ENCODE data around the gene GRIK1.

The GRIK1 gene

DNA sequence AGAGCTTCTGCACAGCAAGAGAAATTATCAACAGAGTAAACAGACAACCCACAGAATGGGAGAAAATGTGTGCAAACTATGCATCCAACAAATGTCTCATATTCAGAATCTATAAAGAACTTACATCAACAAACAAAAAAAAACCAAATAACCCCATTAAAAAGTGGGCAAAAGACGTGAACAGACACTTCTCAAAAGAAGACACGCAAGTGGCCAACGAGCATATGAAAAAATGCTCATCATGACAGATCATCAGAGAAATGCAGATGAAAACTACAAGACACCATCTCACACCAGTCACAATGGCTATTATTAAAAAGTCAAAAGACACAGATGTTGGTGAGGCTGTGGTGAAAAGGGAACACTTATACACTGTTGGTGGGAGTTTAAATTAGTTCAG lies 257.0 kb downstream of the GRIK1 start:
- H3K27me3 ChIP-seq (ENCODE audit: insufficient read depth, low read length) = no peaks in the 10 kb centered on the region
- no peaks in the 10 kb centered on the region for H3K4me1 ChIP-seq (ENCODE audit: insufficient read depth, low read length, severe bottlenecking)
- H3K79me2 ChIP-seq (ENCODE audit: insufficient read depth, low read length) = no peaks in the 10 kb centered on the region
- H3K9ac ChIP-seq (ENCODE audit: low read length) = no peak overlapping the region
- no peak overlapping the region for H2AFZ ChIP-seq (ENCODE audit: low read length)
- no peaks in the 10 kb centered on the region for H3K9me3 ChIP-seq (ENCODE audit: low read length)
- H3K9me2 ChIP-seq (ENCODE audit: low read depth, low read length) = no peaks in the 10 kb centered on the region
- H3K36me3 ChIP-seq (ENCODE audit: insufficient read depth, low read length) = no peaks in the 10 kb centered on the region
- no peak overlapping the region for H3K27ac ChIP-seq (ENCODE audit: low read depth, low read length, poor library complexity, severe bottlenecking)
- no peaks in the 10 kb centered on the region for H3F3A ChIP-seq (ENCODE audit: insufficient read depth, low read length)
- H3K4me2 ChIP-seq (ENCODE audit: low read length) = no peak overlapping the region
- no peak overlapping the region for H3K4me3 ChIP-seq (ENCODE audit: low read depth, low read length, poor library complexity, severe bottlenecking)
- no peaks in the 10 kb centered on the region for H4K20me1 ChIP-seq (ENCODE audit: insufficient read depth, low read length)
- TF ChIP-seq EZH2 (IDR thresholded peaks at IDR 0.05; ENCODE audit: borderline replicate concordance, low read length) = no peak
- TF ChIP-seq, protein P1, sequence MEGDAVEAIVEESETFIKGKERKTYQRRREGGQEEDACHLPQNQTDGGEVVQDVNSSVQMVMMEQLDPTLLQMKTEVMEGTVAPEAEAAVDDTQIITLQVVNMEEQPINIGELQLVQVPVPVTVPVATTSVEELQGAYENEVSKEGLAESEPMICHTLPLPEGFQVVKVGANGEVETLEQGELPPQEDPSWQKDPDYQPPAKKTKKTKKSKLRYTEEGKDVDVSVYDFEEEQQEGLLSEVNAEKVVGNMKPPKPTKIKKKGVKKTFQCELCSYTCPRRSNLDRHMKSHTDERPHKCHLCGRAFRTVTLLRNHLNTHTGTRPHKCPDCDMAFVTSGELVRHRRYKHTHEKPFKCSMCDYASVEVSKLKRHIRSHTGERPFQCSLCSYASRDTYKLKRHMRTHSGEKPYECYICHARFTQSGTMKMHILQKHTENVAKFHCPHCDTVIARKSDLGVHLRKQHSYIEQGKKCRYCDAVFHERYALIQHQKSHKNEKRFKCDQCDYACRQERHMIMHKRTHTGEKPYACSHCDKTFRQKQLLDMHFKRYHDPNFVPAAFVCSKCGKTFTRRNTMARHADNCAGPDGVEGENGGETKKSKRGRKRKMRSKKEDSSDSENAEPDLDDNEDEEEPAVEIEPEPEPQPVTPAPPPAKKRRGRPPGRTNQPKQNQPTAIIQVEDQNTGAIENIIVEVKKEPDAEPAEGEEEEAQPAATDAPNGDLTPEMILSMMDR (IDR thresholded peaks at IDR 0.05; ENCODE audit: low read length) = no peak

DNA sequence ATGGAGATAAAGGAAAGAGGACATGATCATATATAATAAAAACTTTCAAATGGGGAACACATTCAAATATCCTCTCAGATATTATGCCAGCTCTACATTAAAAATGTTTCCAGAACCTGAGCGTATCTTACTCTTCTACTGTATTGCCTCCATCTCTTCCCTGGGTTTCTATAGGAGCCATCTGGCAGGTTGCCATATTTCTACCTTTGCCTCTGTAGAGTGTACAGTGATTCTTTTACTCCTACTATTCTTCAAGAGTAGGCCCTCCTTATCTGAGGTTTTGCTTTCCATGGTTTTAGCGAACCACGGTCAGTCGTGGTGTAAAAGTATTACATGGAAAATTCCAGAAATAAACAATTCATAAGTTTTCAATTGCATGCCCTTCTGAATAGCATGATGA lies 259.5 kb downstream of the GRIK1 start:
- Histone ChIP-seq H3K9ac (ENCODE audit: low read length) (no peak overlapping the region), H3K4me1 (ENCODE audit: insufficient read depth, low read length, severe bottlenecking) (no peaks in the 10 kb centered on the region), H3K4me2 (ENCODE audit: low read length) (no peak overlapping the region), H3K9me3 (ENCODE audit: low read length) (no peaks in the 10 kb centered on the region), H3K79me2 (ENCODE audit: insufficient read depth, low read length) (no peaks in the 10 kb centered on the region), H4K20me1 (ENCODE audit: insufficient read depth, low read length) (no peaks in the 10 kb centered on the region), H3K9me2 (ENCODE audit: low read depth, low read length) (no peaks in the 10 kb centered on the region), H3K4me3 (ENCODE audit: low read depth, low read length, poor library complexity, severe bottlenecking) (no peak overlapping the region), H2AFZ (ENCODE audit: low read length) (no peak overlapping the region), H3K27ac (ENCODE audit: low read depth, low read length, poor library complexity, severe bottlenecking) (no peak overlapping the region), H3K27me3 (ENCODE audit: insufficient read depth, low read length) (no peaks in the 10 kb centered on the region), H3K36me3 (ENCODE audit: insufficient read depth, low read length) (no peaks in the 10 kb centered on the region), H3F3A (ENCODE audit: insufficient read depth, low read length) (no peaks in the 10 kb centered on the region)
- TF ChIP-seq EZH2 (IDR thresholded peaks at IDR 0.05; ENCODE audit: borderline replicate concordance, low read length) = no peak
- TF ChIP-seq, protein P1 (IDR thresholded peaks at IDR 0.05; ENCODE audit: low read length) = no peak

DNA sequence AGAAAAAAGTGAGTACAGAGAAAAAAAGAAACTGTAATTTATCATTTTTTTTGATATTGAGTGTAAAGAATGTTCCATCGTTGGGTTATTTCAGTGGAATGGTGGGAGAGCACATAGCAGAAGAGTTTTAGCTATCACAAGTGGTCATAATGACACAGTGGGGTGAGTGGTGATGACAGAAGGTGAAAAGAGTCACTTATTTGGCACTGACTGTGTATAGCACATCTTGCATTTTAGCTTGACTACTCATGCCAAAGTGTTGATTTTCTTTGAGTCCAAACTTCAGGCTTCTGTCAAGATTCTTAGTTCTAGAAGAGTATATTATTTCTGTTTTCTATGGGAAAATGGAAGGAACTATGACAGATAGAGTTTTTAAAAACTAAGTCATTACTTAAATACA lies 261.2 kb downstream of the GRIK1 start:
- no peak overlapping the region for H3K4me2 ChIP-seq (ENCODE audit: low read length)
- H3K36me3 ChIP-seq (ENCODE audit: insufficient read depth, low read length) = no peaks in the 10 kb centered on the region

More for the DNA sequence above, 261.2 kb downstream of the GRIK1 start:
- Histone ChIP-seq H4K20me1 (ENCODE audit: insufficient read depth, low read length) (no peaks in the 10 kb centered on the region), H3K9ac (ENCODE audit: low read length) (no peak overlapping the region), H3K4me3 (ENCODE audit: low read depth, low read length, poor library complexity, severe bottlenecking) (no peak overlapping the region), H3K27ac (ENCODE audit: low read depth, low read length, poor library complexity, severe bottlenecking) (no peak overlapping the region), H3K9me2 (ENCODE audit: low read depth, low read length) (no peaks in the 10 kb centered on the region), H2AFZ (ENCODE audit: low read length) (no peak overlapping the region), H3K4me1 (ENCODE audit: insufficient read depth, low read length, severe bottlenecking) (no peaks in the 10 kb centered on the region), H3K27me3 (ENCODE audit: insufficient read depth, low read length) (no peaks in the 10 kb centered on the region), H3K79me2 (ENCODE audit: insufficient read depth, low read length) (no peaks in the 10 kb centered on the region), H3K9me3 (ENCODE audit: low read length) (no peaks in the 10 kb centered on the region), H3F3A (ENCODE audit: insufficient read depth, low read length) (no peaks in the 10 kb centered on the region)
- no peak for TF ChIP-seq EZH2 (IDR thresholded peaks at IDR 0.05; ENCODE audit: borderline replicate concordance, low read length)
- TF ChIP-seq, protein P1 (IDR thresholded peaks at IDR 0.05; ENCODE audit: low read length) = no peak
